B cell (primary cell): ENCODE data around the gene CER1. TPM values are rescaled to one million over a fixed set of nuclear protein-coding genes. Genes with fewer than 3 reads are reported as not detected.

Experiments used
- ATAC-seq: fragments of 200-7000 bp; cut with Tn5 transposase; one replicate; pipeline ENCODE4 v1.10.0; 2021; ENCODE audit warnings: low read depth, mild to moderate bottlenecking, moderate number of reproducible peaks, moderate library complexity
- CTCF ChIA-PET: fragments of 350-600 bp; sonication (Branson Sonifier 250); formaldehyde crosslinking; loops from one replicate; lab custom pipeline; 2021; ENCODE audit warnings: antibody characterized with exemption, inconsistent platforms; lab: Charles Lee
- POLR2A ChIA-PET: fragments of 350-600 bp; sonication (Branson Sonifier 250); formaldehyde crosslinking; loops from one replicate; lab custom pipeline; 2021; ENCODE audit warnings: antibody characterized with exemption; lab: Charles Lee
- DNase-seq: peaks from one replicate; pipeline ENCODE4 v3.0.0; 2013
- H2AFZ ChIP-seq: 2 replicates; pipeline ENCODE4 v1.6.1; 2012; ENCODE audit warnings: mild to moderate bottlenecking, low read depth, low read length; ENCODE audit not compliant: insufficient read depth, poor library complexity, severe bottlenecking
- H3K27ac ChIP-seq, 2 donors: 1 replicate in 1 of 2; 2 replicates in 1 of 2; pipeline ENCODE4 v1.5.1; 2012 to 2013; ENCODE audit warnings: low read length in 2 of 2, mild to moderate bottlenecking in 2 of 2, moderate library complexity in 1 of 2
- H3K27me3 ChIP-seq, 4 experiments: fragments of 200-600 bp in 1 of 4; sonication (generic) in 1 of 4; replicated peaks in 1 of 4; 1 replicate in 2 of 4; 2 replicates in 2 of 4; pipeline versions ENCODE4 v1.6.1 to v1.7.0; 2013 to 2016; ENCODE audit warnings: low read length in 3 of 4, mild to moderate bottlenecking in 2 of 4, mixed read lengths in 1 of 4, moderate library complexity in 1 of 4; ENCODE audit not compliant: insufficient read depth in 4 of 4, control insufficient read depth in 3 of 4; ENCODE audit errors: control extremely low read depth in 1 of 4
- H3K36me3 ChIP-seq, 2 experiments: replicated peaks in 1 of 2; 1 replicate in 1 of 2; 2 replicates in 1 of 2; pipeline versions ENCODE4 v1.6.1 to v1.7.1; 2013; ENCODE audit warnings: low read length in 1 of 2; ENCODE audit not compliant: insufficient read depth in 2 of 2, control insufficient read depth in 1 of 2; ENCODE audit errors: control extremely low read depth in 1 of 2, extremely low read depth in 1 of 2
- H3K4me1 ChIP-seq, 2 donors: fragments of 200-600 bp in 1 of 2; sonication (generic) in 1 of 2; 1 replicate in 1 of 2; 2 replicates in 1 of 2; pipeline versions ENCODE4 v1.5.1 to v1.6.1; 2013 to 2017; ENCODE audit warnings: low read length in 2 of 2; ENCODE audit not compliant: control insufficient read depth in 2 of 2, insufficient read depth in 2 of 2
- H3K4me2 ChIP-seq: replicated peaks from 2 replicates; pipeline ENCODE3; 2012; ENCODE audit warnings: mild to moderate bottlenecking, low read depth, low read length; ENCODE audit not compliant: poor library complexity, severe bottlenecking
- H3K4me3 ChIP-seq, 5 experiments: fragments of 200-600 bp in 1 of 5; sonication (generic) in 1 of 5; 1 replicate in 3 of 5; 2 replicates in 2 of 5; pipeline versions ENCODE4 v1.5.1 to v1.7.0; 2011 to 2016; ENCODE audit warnings: low read length in 4 of 5, mild to moderate bottlenecking in 4 of 5, low read depth in 2 of 5, control low read depth in 1 of 5, moderate library complexity in 1 of 5; ENCODE audit not compliant: insufficient read depth in 1 of 5; ENCODE audit errors: control extremely low read depth in 1 of 5, extremely low read depth in 1 of 5
- H3K79me2 ChIP-seq: fragments of 200-600 bp; sonication (generic); one replicate; pipeline ENCODE4 v1.6.0; 2016; ENCODE audit warnings: low read length; ENCODE audit not compliant: control insufficient read depth, insufficient read depth
- H3K9ac ChIP-seq: fragments of 200-600 bp; sonication (generic); 2 replicates; pipeline ENCODE4 v1.6.1; 2017; ENCODE audit warnings: mild to moderate bottlenecking, low read length, moderate library complexity
- H3K9me3 ChIP-seq, 3 donors: one replicate each; pipeline versions ENCODE4 v1.6.1 to v1.7.1; 2013; ENCODE audit warnings: low read length in 2 of 3; ENCODE audit not compliant: control insufficient read depth in 2 of 3, insufficient read depth in 1 of 3; ENCODE audit errors: control extremely low read depth in 1 of 3
- H4K20me1 ChIP-seq: 2 replicates; pipeline ENCODE4 v1.6.0; 2012; ENCODE audit warnings: mild to moderate bottlenecking, low read length; ENCODE audit not compliant: insufficient read depth, control insufficient read depth, poor library complexity, severe bottlenecking
- H3K27ac Mint-ChIP-seq: one replicate; pipeline ENCODE4 v1.8.0; 2021; ENCODE audit warnings: mixed read lengths
- H3K27me3 Mint-ChIP-seq: one replicate; pipeline ENCODE4 v1.8.0; 2021; ENCODE audit warnings: mixed read lengths
- H3K4me1 Mint-ChIP-seq: one replicate; pipeline ENCODE4 v1.8.0; 2021; ENCODE audit warnings: mixed read lengths
- H3K4me3 Mint-ChIP-seq: one replicate; pipeline ENCODE4 v1.8.0; 2021; ENCODE audit warnings: mixed read lengths
- H3K9me3 Mint-ChIP-seq: one replicate; pipeline ENCODE4 v1.8.0; 2022; ENCODE audit warnings: mixed read lengths; ENCODE audit not compliant: insufficient read depth
- CTCF ChIP-seq: fragments of 200-600 bp; IDR thresholded peaks from one replicate; pipeline ENCODE4 v1.8.0; 2022; ENCODE audit warnings: antibody characterized with exemption, mild to moderate bottlenecking
- EZH2 ChIP-seq: IDR thresholded peaks from 2 replicates; pipeline ENCODE4 v1.6.1; 2012; ENCODE audit warnings: borderline replicate concordance, low read depth, mild to moderate bottlenecking, moderate library complexity, low read length; ENCODE audit not compliant: insufficient read depth, poor library complexity, severe bottlenecking
- WGBS: methylation state at CpG from one replicate; pipeline ENCODE4 v1.1.5; 2013; ENCODE audit warnings: missing lambda C conversion rate; ENCODE audit not compliant: insufficient coverage; 5-methylcytosine and 5-hydroxymethylcytosine counted together
- intact Hi-C: fragments of 100-400 bp; cut with micrococcal nuclease; formaldehyde crosslinking; loops from one replicate; pipeline ENCODE4 v1.10.0; 2022
- polyA plus RNA-seq: library from polyadenylated mRNA; depleted of rRNA; stranded (reverse); fragments of >200 nt; gene quantifications from 2 replicates; pipeline ENCODE4 v1.2.3, GENCODE V29; 2012
- total RNA-seq, 2 donors: library from RNA; stranded (reverse); fragments of 120-200 nt in 1 of 2; gene quantifications; 1 replicate in 1 of 2; 2 replicates in 1 of 2; pipeline versions ENCODE4 v1.2.3 to v1.2.4, GENCODE V29; 2013 to 2022

Gene CER1
- total and polyA plus RNA-seq, 2 donors (not counting 1 experiment from before 2014, with no cell fraction given), result not detected

GRCh38 chr9:14692470-14693250 lies 29.9 kb downstream of the CER1 start:
- DNase-seq (no peak), ATAC-seq (peak; percentile 39)
- H3K27me3 ChIP-seq, result peaks cover 0 to 4% (median 0%) of the 10 kb centered on the region in 4 experiments
- ChIA-PET POLR2A (interaction anchor here (0.8 kb wide), 1 partner anchor 819 kb away, joined by 3 read pairs; no protein-coding TSS in a partner anchor), CTCF (interaction anchor here (0.6 to 1.8 kb wide), 3 partner anchors 32 to 726 kb away, joined by 3 to 8 read pairs (median 4); no protein-coding TSS in a partner anchor)
- H3K4me1 ChIP-seq, result peaks cover 44 to 50% of the 10 kb centered on the region in 2 donors
- peak overlapping the region; percentile 96 for H2AFZ ChIP-seq
- peak overlapping the region in 1 of 2 donors; percentile 72 for H3K27ac ChIP-seq
- no peaks in the 10 kb centered on the region for H3K9me3 Mint-ChIP-seq
- H3K4me3 ChIP-seq, result peak overlapping the region; percentile 41 to 80 (median 68)
- H3K4me3 Mint-ChIP-seq, result peak overlapping the region; percentile 95
- no peaks in the 10 kb centered on the region for H3K9me3 ChIP-seq
- peaks cover 56% of the 10 kb centered on the region for H3K4me1 Mint-ChIP-seq
- intact Hi-C loops, result loop anchor here (1.0 to 5.0 kb wide), 2 partner anchors 14 to 35 kb away; no protein-coding TSS in a partner anchor
- H4K20me1 ChIP-seq, result no peaks in the 10 kb centered on the region
- H3K9ac ChIP-seq, result peak overlapping the region; percentile 79
- H3K27ac Mint-ChIP-seq, result peak overlapping the region; percentile 95
- 0% methylated on average over 1 of the region's 35 CpGs for WGBS
- H3K79me2 ChIP-seq, result peaks cover 39% of the 10 kb centered on the region
- peaks cover 0 to 15% of the 10 kb centered on the region in 2 experiments for H3K36me3 ChIP-seq
- peak overlapping the region; percentile 89 for H3K4me2 ChIP-seq
- TF ChIP-seq CTCF (no peak), EZH2 (no peak)
- no peaks in the 10 kb centered on the region for H3K27me3 Mint-ChIP-seq
